Endothelial cell of umbilical vein (primary cell): ENCODE data around the gene TMEM120B. TPM values are rescaled to one million over a fixed set of nuclear protein-coding genes. Genes with fewer than 3 reads are reported as not detected.

Experiments
- BruUV-seq: library from RNA; stranded (reverse); fragments of 400-500 nt; replicated peaks from 2 replicates; lab custom pipeline; 2021; lab: Mats Ljungman, UMichigan
- CTCF ChIA-PET: fragments of 300-600, 350-600 bp; sonication (Branson Sonifier 250); formaldehyde crosslinking; loops from one replicate; lab custom pipeline; 2021; ENCODE audit warnings: antibody characterized with exemption, inconsistent platforms; lab: Charles Lee
- POLR2A ChIA-PET: fragments of 300-600, 350-600 bp; sonication (Branson Sonifier 250); formaldehyde crosslinking; loops from one replicate; lab custom pipeline; 2021; ENCODE audit warnings: antibody characterized with exemption, inconsistent platforms; lab: Charles Lee
- DNase-seq: peaks from one replicate; pipeline ENCODE4 v3.0.0-alpha.2; 2011; ENCODE audit warnings: low read depth, low spot score
- FAIRE-seq: peaks from 2 replicates; lab custom pipeline; 2011; peaks lifted over from hg19 to GRCh38; lab: Jason Lieb, UNC
- H2AFZ ChIP-seq: 2 replicates; pipeline ENCODE4 v1.6.0; 2012; ENCODE audit warnings: low read depth, low read length, control low read depth, inconsistent platforms
- H3K27ac ChIP-seq: 2 replicates; pipeline ENCODE4 v1.5.1; 2011; ENCODE audit warnings: low read depth, mild to moderate bottlenecking, control low read depth, low read length, moderate library complexity; ENCODE audit not compliant: insufficient read depth
- H3K27me3 ChIP-seq, 2 experiments: 2 replicates each; pipeline versions ENCODE4 v1.6.0 to v1.6.1; 2011; ENCODE audit warnings: low read length in 2 of 2, mixed read lengths in 1 of 2; ENCODE audit not compliant: control insufficient read depth in 2 of 2, insufficient read depth in 2 of 2
- H3K36me3 ChIP-seq, 2 experiments: 2 replicates in 1 of 2; 3 replicates in 1 of 2; pipeline ENCODE4 v1.5.1; 2011; ENCODE audit warnings: low read length in 2 of 2, mild to moderate bottlenecking in 1 of 2, moderate library complexity in 1 of 2; ENCODE audit not compliant: control insufficient read depth in 2 of 2, insufficient read depth in 2 of 2; ENCODE audit errors: extremely low read depth in 1 of 2
- H3K4me1 ChIP-seq: 3 replicates; pipeline ENCODE4 v1.5.1; 2011; ENCODE audit warnings: mild to moderate bottlenecking, low read length; ENCODE audit not compliant: control insufficient read depth, insufficient read depth; ENCODE audit errors: extremely low read depth
- H3K4me2 ChIP-seq: 2 replicates; pipeline ENCODE4 v1.6.1; 2011; ENCODE audit warnings: low read length, control low read depth, mixed read lengths; ENCODE audit not compliant: insufficient read depth
- H3K4me3 ChIP-seq, 3 experiments: fragments of 200-600 bp in 1 of 3; sonication (generic), shearing (Covaris generic) in 1 of 3; replicated peaks in 1 of 3; 2 replicates each; pipeline ENCODE4 v1.5.1; 2011 to 2016; ENCODE audit warnings: control low read depth in 3 of 3, low read length in 3 of 3, mild to moderate bottlenecking in 2 of 3, inconsistent platforms in 1 of 3, low read depth in 1 of 3, moderate library complexity in 1 of 3; ENCODE audit not compliant: insufficient read depth in 1 of 3
- H3K79me2 ChIP-seq: 2 replicates; pipeline ENCODE4 v1.6.0; 2012; ENCODE audit warnings: low read length, inconsistent platforms; ENCODE audit not compliant: control insufficient read depth, insufficient read depth
- H3K9ac ChIP-seq: replicated peaks from 2 replicates; pipeline ENCODE3; 2011; ENCODE audit warnings: low read length, control low read depth; ENCODE audit not compliant: insufficient read depth; ENCODE audit errors: extremely low read depth
- H3K9me1 ChIP-seq: replicated peaks from 3 replicates; pipeline ENCODE4 v1.6.0; 2011; ENCODE audit warnings: mild to moderate bottlenecking, low read length; ENCODE audit not compliant: control insufficient read depth, insufficient read depth; ENCODE audit errors: extremely low read depth
- H3K9me3 ChIP-seq: replicated peaks from 2 replicates; pipeline ENCODE4 v1.5.1; 2012; ENCODE audit warnings: low read length, inconsistent platforms; ENCODE audit not compliant: control insufficient read depth, insufficient read depth
- H4K20me1 ChIP-seq: replicated peaks from 2 replicates; pipeline ENCODE3; 2011; ENCODE audit warnings: mild to moderate bottlenecking, low read length; ENCODE audit not compliant: control insufficient read depth, insufficient read depth; ENCODE audit errors: extremely low read depth
- EZH2 ChIP-seq: IDR thresholded peaks from 2 replicates; pipeline ENCODE4 v1.6.1; 2012; ENCODE audit warnings: borderline replicate concordance, low read depth, mild to moderate bottlenecking, moderate library complexity, low read length, inconsistent platforms; ENCODE audit not compliant: severe bottlenecking
- FOS ChIP-seq: IDR thresholded peaks from 2 replicates; pipeline ENCODE4 v1.6.1; 2011; ENCODE audit warnings: mild to moderate bottlenecking, low read length, moderate library complexity, borderline replicate concordance; ENCODE audit not compliant: insufficient read depth
- GATA2 ChIP-seq: IDR thresholded peaks from 2 replicates; pipeline ENCODE4 v1.7.0; 2011; ENCODE audit warnings: low read depth, mild to moderate bottlenecking, moderate library complexity, mixed read lengths, low read length; ENCODE audit not compliant: insufficient read length, insufficient read depth
- JUN ChIP-seq: IDR thresholded peaks from 2 replicates; pipeline ENCODE4 v1.6.1; 2011; ENCODE audit warnings: borderline replicate concordance, low read depth; ENCODE audit not compliant: insufficient read length, insufficient read depth
- MYC ChIP-seq: IDR thresholded peaks from one replicate; pipeline ENCODE4 v1.6.1; 2011; ENCODE audit warnings: mild to moderate bottlenecking, low read depth, low read length
- POLR2A ChIP-seq: IDR thresholded peaks from 2 replicates; pipeline ENCODE4 v1.6.1; 2012; ENCODE audit warnings: low read depth, mild to moderate bottlenecking, control low read depth, low read length
- POLR2AphosphoS5 ChIP-seq: IDR thresholded peaks from 2 replicates; pipeline ENCODE4 v1.6.1; 2012; ENCODE audit warnings: low read depth, mild to moderate bottlenecking, control low read depth, low read length, moderate library complexity; ENCODE audit not compliant: insufficient read depth
- dilution Hi-C: fragments of 300-500 bp; cut with MboI; formaldehyde crosslinking; loops from one replicate; pipeline ENCODE4 v1.15.0; 2019; ENCODE audit warnings: low sequenced_read_pairs; ENCODE audit not compliant: extremely low pct_ligation_motif_present
- intact Hi-C: fragments of 100-400 bp; cut with micrococcal nuclease; formaldehyde crosslinking; loops from one replicate; pipeline ENCODE4 v1.10.0; 2022
- polyA plus RNA-seq, 4 experiments: library from polyadenylated mRNA; depleted of rRNA in 3 of 4; stranded (reverse) in 3 of 4; unstranded in 1 of 4; fragments of >200 nt; gene quantifications; 2 replicates each; pipeline versions ENCODE4 v1.2.1 to v1.2.3, GENCODE V29; 2011 to 2012; ENCODE audit warnings: missing spikeins in 1 of 4
- total RNA-seq: library from RNA; stranded (reverse); gene quantifications from 2 replicates; pipeline ENCODE4 v1.2.3, GENCODE V29; 2021
- TF ChIP-seq, protein P1 (sequence below): IDR thresholded peaks from 2 replicates; pipeline ENCODE4 v1.6.1; 2011; ENCODE audit not compliant: insufficient read depth, insufficient read length
- TF ChIP-seq, protein P2 (sequence below), 2 donors: IDR thresholded peaks; 1 replicate in 1 of 2; 2 replicates in 1 of 2; pipeline ENCODE4 v1.5.1; 2011; ENCODE audit warnings: low read length in 2 of 2, mild to moderate bottlenecking in 2 of 2, moderate library complexity in 2 of 2, control low read depth in 1 of 2, inconsistent platforms in 1 of 2, low read depth in 1 of 2; ENCODE audit not compliant: insufficient read depth in 1 of 2; ENCODE audit errors: extremely low read depth in 1 of 2

Gene TMEM120B
- total and polyA plus RNA-seq, 2 donors (not counting 3 experiments of a cell fraction or from before 2014, with no cell fraction given) = 10.4 to 12.8 TPM

DNA sequence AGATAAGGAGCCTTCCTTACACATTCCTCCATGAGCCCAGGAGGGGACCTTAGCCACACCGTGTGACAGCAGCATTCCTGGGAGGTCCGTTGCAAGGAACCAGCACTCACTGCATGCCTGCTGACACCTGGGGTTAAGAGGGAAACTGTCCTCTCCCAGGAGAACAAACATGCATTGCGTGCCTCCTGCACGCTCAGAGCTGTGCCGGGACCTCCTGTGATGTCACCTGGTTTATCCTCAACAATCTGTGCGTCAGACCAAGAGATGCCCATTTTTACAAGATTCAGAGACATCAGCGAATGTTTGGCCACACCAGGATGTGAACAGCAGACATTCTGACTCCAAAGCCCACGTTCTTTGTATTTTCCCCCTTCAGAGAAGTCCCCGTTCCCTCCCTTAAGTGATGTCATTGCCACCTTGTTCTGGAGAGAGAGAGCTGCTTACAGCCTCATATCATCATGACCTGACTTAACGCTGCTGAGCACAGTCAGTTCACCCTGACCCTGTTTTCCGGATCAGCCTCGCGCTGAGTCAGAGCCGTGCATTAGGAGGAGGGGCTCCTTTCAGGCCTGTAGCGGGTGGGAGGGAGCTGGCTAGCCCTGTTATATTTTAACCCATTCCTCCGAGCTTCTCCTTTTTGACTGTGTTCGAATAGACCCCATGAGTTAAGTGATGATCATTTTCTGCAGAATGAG is 36.2 kb downstream of the TMEM120B start:
- ChIA-PET POLR2A (interaction anchor here (1.0 kb wide), 1 partner anchor 18 kb away, joined by 6 read pairs; no protein-coding TSS in a partner anchor), CTCF (interaction anchor here (0.8 to 1.8 kb wide), 8 partner anchors 15 to 63 kb away, joined by 3 to 13 read pairs (median 4); partner anchors contain the start of genes RHOF and TMEM120B)
- no peaks in the 10 kb centered on the region for H3K27me3 ChIP-seq
- intact Hi-C loops (loop anchor here (1.0 to 5.0 kb wide), 2 partner anchors 36 to 44 kb away; partner anchors contain the start of genes RHOF and TMEM120B), dilution Hi-C loops (no loop called here)
- no peaks in the 10 kb centered on the region for H4K20me1 ChIP-seq
- peak; percentile 95 for DNase-seq
- H3K4me3 ChIP-seq = no peak overlapping the region
- peak; percentile 95 for TF ChIP-seq FOS
- TF ChIP-seq JUN = peak; percentile 82
- TF ChIP-seq GATA2 = peak; percentile 52
- no peak for TF ChIP-seq POLR2A
- no peak for TF ChIP-seq EZH2
- peak; percentile 36 for TF ChIP-seq MYC
- TF ChIP-seq, protein P1, sequence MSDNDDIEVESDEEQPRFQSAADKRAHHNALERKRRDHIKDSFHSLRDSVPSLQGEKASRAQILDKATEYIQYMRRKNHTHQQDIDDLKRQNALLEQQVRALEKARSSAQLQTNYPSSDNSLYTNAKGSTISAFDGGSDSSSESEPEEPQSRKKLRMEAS = no peak
- peak; percentile 80 for TF ChIP-seq POLR2AphosphoS5
- TF ChIP-seq, protein P2, sequence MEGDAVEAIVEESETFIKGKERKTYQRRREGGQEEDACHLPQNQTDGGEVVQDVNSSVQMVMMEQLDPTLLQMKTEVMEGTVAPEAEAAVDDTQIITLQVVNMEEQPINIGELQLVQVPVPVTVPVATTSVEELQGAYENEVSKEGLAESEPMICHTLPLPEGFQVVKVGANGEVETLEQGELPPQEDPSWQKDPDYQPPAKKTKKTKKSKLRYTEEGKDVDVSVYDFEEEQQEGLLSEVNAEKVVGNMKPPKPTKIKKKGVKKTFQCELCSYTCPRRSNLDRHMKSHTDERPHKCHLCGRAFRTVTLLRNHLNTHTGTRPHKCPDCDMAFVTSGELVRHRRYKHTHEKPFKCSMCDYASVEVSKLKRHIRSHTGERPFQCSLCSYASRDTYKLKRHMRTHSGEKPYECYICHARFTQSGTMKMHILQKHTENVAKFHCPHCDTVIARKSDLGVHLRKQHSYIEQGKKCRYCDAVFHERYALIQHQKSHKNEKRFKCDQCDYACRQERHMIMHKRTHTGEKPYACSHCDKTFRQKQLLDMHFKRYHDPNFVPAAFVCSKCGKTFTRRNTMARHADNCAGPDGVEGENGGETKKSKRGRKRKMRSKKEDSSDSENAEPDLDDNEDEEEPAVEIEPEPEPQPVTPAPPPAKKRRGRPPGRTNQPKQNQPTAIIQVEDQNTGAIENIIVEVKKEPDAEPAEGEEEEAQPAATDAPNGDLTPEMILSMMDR (IDR thresholded peaks at IDR 0.05; ENCODE audit: extremely low read depth in 1 of 2, insufficient read depth in 1 of 2, low read depth in 1 of 2, low read length in 2 of 2) = no peak
- H3K79me2 ChIP-seq = no peaks in the 10 kb centered on the region
- H3K9me3 ChIP-seq = no peaks in the 10 kb centered on the region
- peak overlapping the region; percentile 86 for H3K27ac ChIP-seq
- no TSS peak for BruUV-seq
- peak overlapping the region; percentile 45 for H3K9ac ChIP-seq
- H3K4me2 ChIP-seq = no peak overlapping the region
- peaks cover 12% of the 10 kb centered on the region for H3K4me1 ChIP-seq
- H3K9me1 ChIP-seq = no peaks in the 10 kb centered on the region
- peak overlapping the region; percentile 6 for H2AFZ ChIP-seq
- peak; percentile 98 for FAIRE-seq
- no peaks in the 10 kb centered on the region for H3K36me3 ChIP-seq
